ENCODE data around the gene NDUFV3. TPM values are rescaled to one million over a fixed set of nuclear protein-coding genes. Genes with fewer than 3 reads are reported as not detected.

The NDUFV3 gene
- total RNA-seq, 3 donors from 2014 or later = 18.6 to 26.6 (median 20.6) TPM

DNA sequence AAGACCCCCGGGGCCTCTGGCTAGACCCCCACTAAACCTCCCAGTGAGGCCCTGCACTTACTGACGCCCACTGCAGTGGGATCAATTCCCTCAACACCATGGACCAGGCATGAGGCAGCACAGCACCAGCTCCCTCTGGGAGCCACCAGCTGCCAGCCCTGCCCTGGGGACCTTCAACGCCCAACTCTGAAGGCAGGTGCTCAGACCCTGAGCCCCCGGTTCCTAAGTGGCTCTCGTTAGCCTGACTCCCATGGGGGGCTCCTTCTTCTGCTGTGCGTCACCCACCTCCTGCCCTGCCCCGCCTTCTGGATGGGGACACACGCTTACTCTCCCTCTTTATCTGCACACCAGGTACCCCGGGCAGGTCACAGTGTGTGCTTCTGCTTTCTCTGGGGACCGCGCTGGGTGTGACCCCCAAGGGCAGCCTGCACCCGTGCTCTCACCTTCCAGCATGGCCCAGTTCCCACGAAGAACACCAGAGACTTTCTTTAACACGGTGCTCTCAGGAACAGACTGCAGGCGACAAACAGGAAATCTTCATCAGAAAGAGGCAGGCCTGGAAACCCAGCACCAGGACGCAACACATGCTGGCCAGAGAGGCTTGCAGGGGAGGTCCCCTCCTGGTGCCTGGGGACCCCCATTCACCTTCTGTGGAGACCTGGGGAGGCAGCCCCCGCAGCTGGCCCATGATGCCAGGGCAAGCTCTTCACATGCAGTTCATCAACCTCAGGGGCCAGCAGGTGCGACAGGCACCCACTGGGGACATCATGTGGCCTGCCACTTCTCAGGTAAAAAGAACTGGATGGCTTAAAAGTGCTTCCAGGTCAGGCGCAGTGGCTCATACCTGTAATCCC is 41.1 kb upstream of the NDUFV3 start:
- Mint-ChIP-seq H3K27me3 (ENCODE audit: low read depth) (no peaks in the 10 kb centered on the region), H3K36me3 (ENCODE audit: insufficient read depth) (peaks cover 42% of the 10 kb centered on the region), H3K4me3 (no peak overlapping the region), H3K9me3 (no peaks in the 10 kb centered on the region), H3K4me1 (ENCODE audit: low read depth) (peaks cover 5% of the 10 kb centered on the region)
- no peak for ATAC-seq
- DNase-seq = no peak

DNA sequence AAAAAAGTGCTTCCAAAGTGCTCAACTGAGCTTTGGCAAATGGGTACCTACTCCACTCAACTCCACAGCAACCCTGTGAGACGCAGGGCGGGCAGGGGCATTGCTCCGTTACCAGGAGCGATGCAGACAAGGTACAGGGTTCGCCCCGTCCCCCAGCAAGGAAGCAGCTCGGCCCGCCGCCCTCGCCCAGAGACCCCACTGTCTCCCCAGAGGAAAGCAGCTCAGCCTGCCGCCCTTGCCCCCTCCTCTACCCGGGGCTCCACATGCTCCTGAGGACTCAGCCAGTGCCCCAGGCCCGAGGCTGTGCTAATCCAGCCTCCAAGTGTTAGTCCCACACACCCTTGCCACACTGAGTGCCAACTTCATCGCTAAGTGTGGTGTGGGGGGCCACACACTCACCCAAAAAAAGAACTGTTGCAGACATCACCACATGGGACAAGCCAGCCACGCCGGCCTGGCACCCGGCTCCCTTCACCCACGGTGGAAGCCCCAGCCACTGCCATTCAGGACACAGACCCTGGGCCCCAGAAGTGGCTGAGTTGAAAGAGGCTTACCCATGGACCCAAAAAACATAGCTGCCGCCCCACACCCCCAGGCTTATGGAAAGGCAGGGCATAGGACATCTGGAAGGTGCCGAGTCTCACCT is 40.1 kb upstream of the NDUFV3 start:
- H3K36me3 Mint-ChIP-seq (ENCODE audit: insufficient read depth) = peaks cover 42% of the 10 kb centered on the region

DNA sequence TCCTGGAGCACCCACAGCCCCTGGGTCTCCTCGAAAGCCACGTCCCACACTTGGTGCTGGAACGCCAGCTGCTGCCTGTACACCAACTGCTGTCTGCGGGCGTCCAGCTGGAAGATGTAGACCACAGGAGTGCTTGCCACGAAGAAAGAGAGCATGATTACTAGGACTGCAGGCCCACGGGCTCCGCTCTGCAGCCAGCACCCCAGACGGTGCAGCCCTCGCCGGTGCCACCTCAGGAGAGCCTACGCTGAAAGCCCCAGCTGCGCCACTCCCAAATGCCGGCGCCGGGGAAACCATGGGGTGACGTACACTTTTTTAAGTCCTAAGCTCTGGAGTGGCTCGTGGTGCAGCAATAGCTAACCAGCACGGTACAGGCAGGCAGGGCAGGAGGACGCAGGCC is 39.5 kb upstream of the NDUFV3 start:
- Mint-ChIP-seq H3K4me3 (no peak overlapping the region), H3K4me1 (ENCODE audit: low read depth) (peaks cover 5% of the 10 kb centered on the region), H3K36me3 (ENCODE audit: insufficient read depth) (peaks cover 43% of the 10 kb centered on the region), H3K9me3 (no peaks in the 10 kb centered on the region), H3K27me3 (ENCODE audit: low read depth) (no peaks in the 10 kb centered on the region)
- DNase-seq (no peak), ATAC-seq (no peak)

More for the DNA sequence above, 40.1 kb upstream of the NDUFV3 start:
- DNase-seq (no peak), ATAC-seq (no peak)
- peaks cover 5% of the 10 kb centered on the region for H3K4me1 Mint-ChIP-seq (ENCODE audit: low read depth)
- no peaks in the 10 kb centered on the region for H3K27me3 Mint-ChIP-seq (ENCODE audit: low read depth)
- H3K9me3 Mint-ChIP-seq = no peaks in the 10 kb centered on the region
- no peak overlapping the region for H3K4me3 Mint-ChIP-seq

DNA sequence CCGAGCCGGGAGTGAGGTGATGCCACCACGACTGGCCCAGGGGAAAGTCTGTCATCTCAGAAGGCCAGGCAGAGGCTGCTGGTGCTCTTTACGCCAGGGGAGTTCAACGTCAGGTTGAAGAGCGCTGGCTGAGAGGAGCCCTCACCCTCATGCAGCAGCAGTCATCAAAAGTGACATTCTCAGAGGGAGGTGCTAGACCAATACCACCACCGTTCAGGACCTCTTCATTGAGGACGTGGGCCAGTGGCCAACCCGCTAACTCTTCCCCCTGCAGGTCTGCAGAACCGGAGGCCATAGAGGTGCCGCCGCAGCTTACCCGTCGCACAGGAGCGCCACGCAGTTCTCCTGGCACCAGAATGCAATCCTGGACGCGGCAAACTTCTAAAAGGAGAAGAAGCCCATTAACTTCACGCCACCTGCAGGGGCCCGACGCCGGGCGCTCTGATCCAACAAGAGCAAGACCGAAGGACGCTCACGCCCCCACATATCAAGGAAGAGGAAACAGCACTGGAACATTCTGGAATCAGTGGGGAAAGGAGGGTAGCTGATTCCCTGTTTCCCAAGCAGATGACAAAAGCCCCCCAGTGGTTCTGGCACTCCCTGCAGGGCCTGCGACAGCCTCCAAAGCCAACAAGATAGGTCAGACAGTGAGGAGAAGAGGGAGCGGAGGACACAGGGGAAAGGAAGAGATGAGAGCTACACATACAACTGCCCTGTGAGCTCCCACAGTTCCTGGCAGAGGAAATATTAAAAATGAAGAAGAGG is 38.7 kb upstream of the NDUFV3 start:
- H3K4me3 Mint-ChIP-seq = no peak overlapping the region
- no peaks in the 10 kb centered on the region for H3K27me3 Mint-ChIP-seq (ENCODE audit: low read depth)
- no peak for DNase-seq
- peaks cover under 1% of the 10 kb centered on the region for H3K4me1 Mint-ChIP-seq (ENCODE audit: low read depth)
- no peak for ATAC-seq
- no peaks in the 10 kb centered on the region for H3K9me3 Mint-ChIP-seq
- peaks cover 41% of the 10 kb centered on the region for H3K36me3 Mint-ChIP-seq (ENCODE audit: insufficient read depth)

DNA sequence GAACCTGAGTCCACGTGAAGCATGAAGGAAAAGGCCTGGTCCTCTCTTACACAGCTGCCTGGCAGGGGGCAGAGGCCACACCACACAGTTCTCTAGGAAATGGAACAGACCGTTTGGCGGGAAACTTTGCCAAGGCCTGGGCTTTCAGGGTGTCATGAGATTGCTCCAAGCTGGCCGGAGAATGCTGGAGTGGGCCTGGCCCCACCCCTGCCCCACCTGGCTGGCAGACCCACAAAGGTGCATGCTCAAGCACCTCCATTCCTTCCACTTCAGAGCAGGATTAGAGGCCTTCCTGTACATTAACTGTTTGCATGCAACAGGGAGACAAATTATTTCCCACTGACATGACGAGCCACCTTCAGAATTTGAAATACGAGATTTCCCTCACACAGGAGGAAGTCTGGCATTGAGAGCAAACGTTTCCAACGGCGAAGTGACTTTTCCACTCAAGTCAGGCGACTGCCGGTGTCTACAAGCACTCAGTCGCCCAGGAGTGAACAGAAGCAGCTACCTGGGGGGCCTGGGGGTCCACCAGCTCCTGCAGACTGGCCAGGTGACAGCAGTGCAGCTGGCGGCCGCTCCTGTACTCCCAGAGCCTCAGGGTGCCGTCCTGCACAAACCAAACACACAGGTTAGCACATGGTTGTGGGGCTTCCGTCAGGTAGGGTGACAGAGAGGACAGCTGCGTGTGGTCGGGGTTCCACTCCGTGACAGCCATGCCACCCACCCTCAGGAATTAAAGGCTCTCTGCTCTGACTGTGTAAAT is 37.8 kb upstream of the NDUFV3 start:
- Mint-ChIP-seq H3K4me3 (no peak overlapping the region), H3K36me3 (ENCODE audit: insufficient read depth) (peaks cover 35% of the 10 kb centered on the region), H3K9me3 (no peaks in the 10 kb centered on the region), H3K27me3 (ENCODE audit: low read depth) (no peaks in the 10 kb centered on the region), H3K4me1 (ENCODE audit: low read depth) (no peaks in the 10 kb centered on the region)
- DNase-seq (no peak), ATAC-seq (no peak)

DNA sequence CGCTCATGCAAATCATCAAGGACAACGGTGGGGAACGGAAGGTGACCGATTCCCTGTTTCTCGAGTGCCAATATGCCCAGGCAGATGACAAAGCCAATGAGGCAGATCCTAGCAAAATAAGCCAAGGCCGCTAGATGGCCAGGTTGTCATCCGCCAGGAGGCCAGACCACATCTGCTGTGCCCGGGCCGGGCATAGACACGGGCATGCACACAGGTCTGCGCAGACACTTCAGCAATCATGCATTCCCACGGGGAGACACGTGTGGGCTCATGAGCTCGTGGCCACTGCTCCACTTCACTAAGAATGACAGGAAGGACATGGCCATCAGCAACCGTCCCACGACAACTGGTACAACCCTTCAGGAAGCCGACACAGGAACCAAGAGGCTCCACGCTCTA is 37.2 kb upstream of the NDUFV3 start:
- Mint-ChIP-seq H3K9me3 (no peaks in the 10 kb centered on the region), H3K4me3 (no peak overlapping the region), H3K4me1 (ENCODE audit: low read depth) (no peaks in the 10 kb centered on the region), H3K27me3 (ENCODE audit: low read depth) (no peaks in the 10 kb centered on the region), H3K36me3 (ENCODE audit: insufficient read depth) (peaks cover 34% of the 10 kb centered on the region)
- no peak for DNase-seq
- no peak for ATAC-seq

DNA sequence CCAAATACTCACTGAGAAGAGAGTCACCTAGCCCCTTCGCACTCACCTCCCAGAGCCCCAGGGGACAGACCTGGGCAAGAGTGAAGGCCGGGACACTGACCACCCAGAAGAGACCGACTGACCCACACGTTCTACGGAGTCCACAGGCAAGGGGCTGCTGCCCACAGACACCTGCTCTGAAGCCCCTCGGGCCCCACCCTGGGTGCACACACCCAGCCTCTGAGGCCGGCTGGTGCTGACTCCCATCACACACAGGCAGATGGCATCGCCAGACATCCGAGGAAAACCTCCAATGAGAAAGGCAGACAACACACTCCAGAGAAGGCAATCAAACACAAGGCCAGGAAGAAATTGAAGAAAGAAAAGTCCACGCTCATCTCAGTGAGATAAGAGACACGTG is 35.9 kb upstream of the NDUFV3 start:
- no peak overlapping the region for H3K4me3 Mint-ChIP-seq
- DNase-seq (no peak), ATAC-seq (no peak)
- peaks cover 29% of the 10 kb centered on the region for H3K36me3 Mint-ChIP-seq (ENCODE audit: insufficient read depth)
- H3K27me3 Mint-ChIP-seq (ENCODE audit: low read depth) = no peaks in the 10 kb centered on the region
- H3K4me1 Mint-ChIP-seq (ENCODE audit: low read depth) = no peaks in the 10 kb centered on the region
- H3K9me3 Mint-ChIP-seq = no peaks in the 10 kb centered on the region

DNA sequence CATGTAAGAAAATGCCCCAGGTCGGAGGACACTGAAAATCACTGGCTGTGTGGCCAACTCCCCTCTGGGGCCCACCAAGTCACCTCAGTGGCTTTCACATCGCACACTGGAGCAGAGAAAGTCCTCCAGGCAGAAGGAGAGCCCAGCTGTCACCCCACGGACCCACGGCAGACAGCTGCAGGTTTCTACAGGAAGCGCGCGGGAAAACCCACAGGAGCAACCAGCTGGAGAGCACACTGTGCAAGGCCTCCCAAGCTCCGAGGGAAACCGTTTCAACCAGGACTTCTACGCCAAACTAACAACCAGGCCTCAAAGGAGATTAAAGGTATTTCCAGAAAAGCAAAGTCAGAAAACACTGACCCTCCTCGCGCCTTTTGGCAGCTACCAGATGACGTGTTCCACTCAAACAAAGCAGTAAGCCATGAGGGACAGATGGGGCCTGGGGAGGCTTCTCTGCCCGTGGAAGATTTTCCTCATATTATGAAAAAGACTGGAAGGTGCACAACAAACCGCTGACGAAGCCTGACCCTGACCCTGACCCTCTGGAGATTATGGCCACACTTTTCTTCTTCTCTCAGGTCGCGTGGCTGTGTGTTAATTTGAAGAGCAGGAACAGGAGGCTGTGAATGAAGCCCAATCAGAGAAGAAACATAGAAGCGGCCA is 34.8 kb upstream of the NDUFV3 start:
- Mint-ChIP-seq H3K4me1 (ENCODE audit: low read depth) (no peaks in the 10 kb centered on the region), H3K27me3 (ENCODE audit: low read depth) (no peaks in the 10 kb centered on the region), H3K4me3 (no peak overlapping the region), H3K36me3 (ENCODE audit: insufficient read depth) (peaks cover 34% of the 10 kb centered on the region), H3K9me3 (no peaks in the 10 kb centered on the region)
- ATAC-seq (no peak), DNase-seq (no peak)

DNA sequence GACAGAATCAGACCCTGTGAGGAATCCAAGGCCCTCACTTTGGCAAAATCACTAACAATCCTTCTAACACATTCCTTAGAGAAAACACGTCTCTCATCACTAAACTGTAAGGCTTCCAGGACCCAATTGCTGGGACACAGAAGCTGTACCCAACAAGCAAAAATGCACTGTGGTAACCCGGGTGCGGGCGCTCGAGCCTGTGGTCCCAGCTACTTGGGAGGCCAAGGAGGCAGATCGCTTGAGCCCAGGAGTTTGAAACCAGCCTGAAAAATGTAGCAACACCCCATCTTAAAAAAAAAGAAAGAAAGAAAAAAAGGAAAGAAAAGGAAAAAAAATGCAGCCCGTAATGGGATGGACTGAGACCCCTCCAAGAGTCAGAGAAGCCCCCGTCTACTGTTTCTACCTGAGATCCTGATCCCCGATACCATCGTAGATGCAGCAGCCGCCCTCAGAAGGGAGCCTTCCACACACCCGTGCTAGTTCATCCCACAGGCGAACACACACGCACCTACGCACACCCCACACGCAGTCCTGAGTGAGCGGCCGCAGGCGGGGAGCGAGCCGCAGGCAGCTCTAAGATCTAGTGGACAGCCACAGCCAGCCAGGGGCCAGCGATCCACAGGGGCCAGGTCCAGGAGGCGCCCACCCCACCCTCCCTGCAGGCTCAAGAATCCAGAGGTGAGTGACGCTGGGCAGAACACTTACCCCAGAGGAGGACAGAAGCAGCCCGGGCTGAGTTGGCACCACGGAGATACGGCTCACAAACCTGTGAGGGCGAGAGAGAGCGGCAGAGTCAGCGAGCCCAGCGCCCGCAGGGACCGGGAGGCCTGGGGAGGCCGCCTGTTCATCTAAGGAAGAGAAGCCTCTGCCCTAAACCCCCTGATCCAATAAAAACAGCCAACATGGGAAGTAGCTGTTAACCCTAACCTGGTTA is 33.9 kb upstream of the NDUFV3 start:
- no peak for ATAC-seq
- H3K4me3 Mint-ChIP-seq = no peak overlapping the region
- no peaks in the 10 kb centered on the region for H3K27me3 Mint-ChIP-seq (ENCODE audit: low read depth)
- DNase-seq = no peak
- peaks cover 36% of the 10 kb centered on the region for H3K36me3 Mint-ChIP-seq (ENCODE audit: insufficient read depth)
- no peaks in the 10 kb centered on the region for H3K4me1 Mint-ChIP-seq (ENCODE audit: low read depth)
- no peaks in the 10 kb centered on the region for H3K9me3 Mint-ChIP-seq

DNA sequence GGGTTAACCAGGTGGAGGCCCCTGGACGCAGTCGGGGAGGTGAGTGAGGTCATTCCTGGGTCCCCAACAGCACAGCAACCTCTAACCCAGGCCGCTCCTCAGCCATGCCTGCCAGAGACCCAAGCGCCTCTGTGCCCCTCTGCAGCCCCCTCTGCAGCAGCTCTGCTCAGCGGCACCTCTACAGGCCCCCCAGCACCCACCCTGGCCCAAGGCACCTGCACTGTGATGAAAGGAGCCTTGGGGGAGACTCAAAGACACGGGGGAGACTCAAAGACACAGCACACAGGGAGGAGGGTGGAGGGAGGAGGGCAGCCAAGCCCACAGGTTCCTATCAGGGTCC is 33.2 kb upstream of the NDUFV3 start:
- H3K4me3 Mint-ChIP-seq = no peak overlapping the region
- no peaks in the 10 kb centered on the region for H3K27me3 Mint-ChIP-seq (ENCODE audit: low read depth)
- no peaks in the 10 kb centered on the region for H3K9me3 Mint-ChIP-seq
- peaks cover 38% of the 10 kb centered on the region for H3K36me3 Mint-ChIP-seq (ENCODE audit: insufficient read depth)
- DNase-seq = no peak
- ATAC-seq = no peak
- H3K4me1 Mint-ChIP-seq (ENCODE audit: low read depth) = no peaks in the 10 kb centered on the region

DNA sequence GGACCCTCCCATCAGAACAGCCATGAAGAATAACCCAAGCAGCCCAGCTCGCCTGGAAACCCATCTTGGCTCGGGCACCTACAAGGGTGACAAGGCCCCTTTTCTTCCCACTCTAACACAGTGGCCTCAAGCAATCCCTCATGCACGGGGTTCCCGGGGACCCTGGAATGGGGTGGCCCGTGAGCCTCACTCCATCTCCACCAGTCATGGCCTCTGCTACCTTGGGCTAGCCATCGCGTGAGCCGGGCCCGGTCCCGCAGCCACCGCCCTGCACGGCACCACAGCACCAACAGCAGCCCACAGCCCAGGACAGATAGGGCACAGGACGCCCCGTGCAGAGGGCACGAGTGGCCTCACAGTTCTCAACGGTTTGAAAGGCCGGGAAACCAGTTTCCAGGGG is 32.8 kb upstream of the NDUFV3 start:
- H3K4me3 Mint-ChIP-seq = no peak overlapping the region
- no peaks in the 10 kb centered on the region for H3K9me3 Mint-ChIP-seq
- H3K27me3 Mint-ChIP-seq (ENCODE audit: low read depth) = no peaks in the 10 kb centered on the region
- no peaks in the 10 kb centered on the region for H3K4me1 Mint-ChIP-seq (ENCODE audit: low read depth)
- DNase-seq (no peak), ATAC-seq (no peak)
- H3K36me3 Mint-ChIP-seq (ENCODE audit: insufficient read depth) = peaks cover 38% of the 10 kb centered on the region

DNA sequence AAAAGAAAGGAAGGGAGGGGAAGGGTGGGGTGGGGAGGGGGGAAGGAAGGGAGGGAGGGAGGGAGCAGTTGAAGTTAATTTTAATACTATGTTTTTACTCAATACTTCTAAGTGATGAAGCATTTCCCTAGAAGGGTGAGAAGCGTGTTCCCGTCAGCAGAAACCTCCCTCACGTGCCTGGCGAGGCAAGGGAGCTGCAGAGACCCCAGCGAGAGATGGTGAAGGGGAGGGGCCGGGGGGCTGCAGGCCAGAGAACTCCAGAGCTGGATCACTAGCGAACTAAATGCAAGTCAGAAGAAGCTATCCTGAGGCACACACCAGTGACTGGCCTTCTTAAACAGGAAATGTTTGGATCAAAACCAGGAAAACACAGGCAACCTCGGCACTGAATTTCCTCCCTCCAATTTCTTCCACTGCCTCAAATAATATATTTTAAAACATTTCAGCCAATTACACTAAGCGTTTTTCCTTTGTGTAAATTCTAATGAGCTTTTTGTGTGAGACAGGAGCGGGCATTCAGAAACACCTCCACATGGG is 31.7 kb upstream of the NDUFV3 start:
- no peaks in the 10 kb centered on the region for H3K4me1 Mint-ChIP-seq (ENCODE audit: low read depth)
- H3K27me3 Mint-ChIP-seq (ENCODE audit: low read depth) = no peaks in the 10 kb centered on the region
- no peak overlapping the region for H3K4me3 Mint-ChIP-seq
- DNase-seq (no peak), ATAC-seq (no peak)
- peaks cover 36% of the 10 kb centered on the region for H3K36me3 Mint-ChIP-seq (ENCODE audit: insufficient read depth)
- no peaks in the 10 kb centered on the region for H3K9me3 Mint-ChIP-seq

All from activated T-cell treated with anti-CD3 and anti-CD28 coated beads, Interleukin-2, amount 50 U/mL, for 4 hours (primary cell).